Measurements from ENCODE around the gene UQCRHL. TPM values are rescaled to one million over a fixed set of nuclear protein-coding genes. Genes with fewer than 3 reads are reported as not detected.
"Not testable (repeated sequence)": the region's sequence is repeated elsewhere in the genome, so short reads cannot be mapped to it uniquely, and the experiment has no call there.

UQCRHL gene
- total and polyA plus RNA-seq, 10 of the 15 experiments (the other 5 are each of a cell fraction or from before 2014, with no cell fraction given) = 1.4 to 17.3 (median 5.7) TPM

GRCh38 chr1:15836511-15836771, 29.0 kb upstream of the UQCRHL start:
- Histone ChIP-seq H3K4me2 (ENCODE audit: control insufficient read depth, insufficient read depth) (peak overlapping the region; percentile 97), H3K9ac (ENCODE audit: control insufficient read depth, insufficient read depth, low read length) (peak overlapping the region; percentile 94), H3K4me3 (peak overlapping the region; percentile 74), H3K4me1 (ENCODE audit: control insufficient read depth, insufficient read depth, low read length) (peaks cover 23% of the 10 kb centered on the region), H3K79me2 (ENCODE audit: control insufficient read depth, insufficient read depth, low read length) (peaks cover 26% of the 10 kb centered on the region), H3K27ac (ENCODE audit: control insufficient read depth, insufficient read depth) (peak overlapping the region; percentile 100)
- H3K27me3 ChIP-seq (replicated peaks in 1 of 2; ENCODE audit: control insufficient read depth in 2 of 2, insufficient read depth in 2 of 2, low read length in 1 of 2); H2AFZ ChIP-seq (ENCODE audit: control insufficient read depth, low read depth, low read length); FAIRE-seq; in situ Hi-C loops (cut with MboI); H3K36me3 ChIP-seq (ENCODE audit: control insufficient read depth in 2 of 2, insufficient read depth in 2 of 2, low read length in 1 of 2); ATAC-seq; H4K20me1 ChIP-seq (ENCODE audit: control insufficient read depth, insufficient read depth); DNase-seq (ENCODE audit: low read depth, low spot score); H3K9me3 ChIP-seq (replicated peaks; ENCODE audit: control insufficient read depth, insufficient read depth, low read length); intact Hi-C loops (cut with micrococcal nuclease; ENCODE audit: unreplicated experiment): not testable (repeated sequence)
- TSS peak; percentile 92 for BruUV-seq (replicated peaks)
- SMC1A ChIA-PET (ENCODE audit: uncharacterized antibody, unreplicated experiment) = interaction anchor here (1.0 to 3.3 kb wide), 5 partner anchors 11 to 139 kb away, joined by 3 to 27 read pairs (median 10); partner anchors contain the start of genes SPEN and ZBTB17
- CTCF ChIA-PET = interaction anchor here (1.1 to 1.6 kb wide), 3 partner anchors 15 to 218 kb away, joined by 3 to 4 read pairs (median 3); partner anchors contain the start of gene DDI2
- RAD21 ChIA-PET (ENCODE audit: unreplicated experiment) = interaction anchor here (0.7 to 4.0 kb wide), 6 partner anchors 8 to 113 kb away, joined by 3 to 31 read pairs (median 6); partner anchors contain the start of gene SPEN
- POLR2A ChIA-PET = interaction anchor here (1.5 to 4.0 kb wide), 3 partner anchors 10 to 139 kb away, joined by 8 to 44 read pairs (median 21); partner anchors contain the start of genes SPEN and ZBTB17
- WGBS (ENCODE audit: insufficient coverage, insufficient replicate concordance, low lambda C conversion rate, missing lambda C conversion rate) = 40% methylated on average over 14 of the region's 14 CpGs
- TF ChIP-seq, protein P1, sequence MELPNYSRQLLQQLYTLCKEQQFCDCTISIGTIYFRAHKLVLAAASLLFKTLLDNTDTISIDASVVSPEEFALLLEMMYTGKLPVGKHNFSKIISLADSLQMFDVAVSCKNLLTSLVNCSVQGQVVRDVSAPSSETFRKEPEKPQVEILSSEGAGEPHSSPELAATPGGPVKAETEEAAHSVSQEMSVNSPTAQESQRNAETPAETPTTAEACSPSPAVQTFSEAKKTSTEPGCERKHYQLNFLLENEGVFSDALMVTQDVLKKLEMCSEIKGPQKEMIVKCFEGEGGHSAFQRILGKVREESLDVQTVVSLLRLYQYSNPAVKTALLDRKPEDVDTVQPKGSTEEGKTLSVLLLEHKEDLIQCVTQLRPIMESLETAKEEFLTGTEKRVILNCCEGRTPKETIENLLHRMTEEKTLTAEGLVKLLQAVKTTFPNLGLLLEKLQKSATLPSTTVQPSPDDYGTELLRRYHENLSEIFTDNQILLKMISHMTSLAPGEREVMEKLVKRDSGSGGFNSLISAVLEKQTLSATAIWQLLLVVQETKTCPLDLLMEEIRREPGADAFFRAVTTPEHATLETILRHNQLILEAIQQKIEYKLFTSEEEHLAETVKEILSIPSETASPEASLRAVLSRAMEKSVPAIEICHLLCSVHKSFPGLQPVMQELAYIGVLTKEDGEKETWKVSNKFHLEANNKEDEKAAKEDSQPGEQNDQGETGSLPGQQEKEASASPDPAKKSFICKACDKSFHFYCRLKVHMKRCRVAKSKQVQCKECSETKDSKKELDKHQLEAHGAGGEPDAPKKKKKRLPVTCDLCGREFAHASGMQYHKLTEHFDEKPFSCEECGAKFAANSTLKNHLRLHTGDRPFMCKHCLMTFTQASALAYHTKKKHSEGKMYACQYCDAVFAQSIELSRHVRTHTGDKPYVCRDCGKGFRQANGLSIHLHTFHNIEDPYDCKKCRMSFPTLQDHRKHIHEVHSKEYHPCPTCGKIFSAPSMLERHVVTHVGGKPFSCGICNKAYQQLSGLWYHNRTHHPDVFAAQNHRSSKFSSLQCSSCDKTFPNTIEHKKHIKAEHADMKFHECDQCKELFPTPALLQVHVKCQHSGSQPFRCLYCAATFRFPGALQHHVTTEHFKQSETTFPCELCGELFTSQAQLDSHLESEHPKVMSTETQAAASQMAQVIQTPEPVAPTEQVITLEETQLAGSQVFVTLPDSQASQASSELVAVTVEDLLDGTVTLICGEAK (IDR thresholded peaks at IDR 0.05; ENCODE audit: borderline replicate concordance) = 0 out of 2 replicates have a peak, but pooled peaks have one; percentile 0
- 0 out of 2 replicates have a peak, but pooled peaks have one; percentile 4 for TF ChIP-seq HDGF (IDR thresholded peaks at IDR 0.05)
- TF ChIP-seq NBN (IDR thresholded peaks at IDR 0.05) = 0 out of 2 replicates have a peak, but pooled peaks have one; percentile 12
- TF ChIP-seq, protein P2, sequence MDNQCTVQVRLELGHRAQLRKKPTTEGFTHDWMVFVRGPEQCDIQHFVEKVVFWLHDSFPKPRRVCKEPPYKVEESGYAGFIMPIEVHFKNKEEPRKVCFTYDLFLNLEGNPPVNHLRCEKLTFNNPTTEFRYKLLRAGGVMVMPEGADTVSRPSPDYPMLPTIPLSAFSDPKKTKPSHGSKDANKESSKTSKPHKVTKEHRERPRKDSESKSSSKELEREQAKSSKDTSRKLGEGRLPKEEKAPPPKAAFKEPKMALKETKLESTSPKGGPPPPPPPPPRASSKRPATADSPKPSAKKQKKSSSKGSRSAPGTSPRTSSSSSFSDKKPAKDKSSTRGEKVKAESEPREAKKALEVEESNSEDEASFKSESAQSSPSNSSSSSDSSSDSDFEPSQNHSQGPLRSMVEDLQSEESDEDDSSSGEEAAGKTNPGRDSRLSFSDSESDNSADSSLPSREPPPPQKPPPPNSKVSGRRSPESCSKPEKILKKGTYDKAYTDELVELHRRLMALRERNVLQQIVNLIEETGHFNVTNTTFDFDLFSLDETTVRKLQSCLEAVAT (IDR thresholded peaks at IDR 0.05) = peak; percentile 96
